GM18909 (cell line): ENCODE results near the gene TNRC6C.
A peak's percentile ranks its signal among the peaks of the same experiment; 100 is the strongest.

Experiments used
- ATAC-seq: cut with Tn5 transposase; IDR thresholded peaks from one replicate; pipeline ENCODE4 v1.9.1; 2021; ENCODE audit warnings: mild to moderate bottlenecking; ENCODE audit not compliant: unreplicated experiment, poor library complexity

TNRC6C gene

GRCh38 chr17:78007647-78008046 lies 49.1 kb downstream of the TNRC6C start:
- no peak for ATAC-seq

- ATAC-seq, result no peak
These were observed 52.3 kb downstream of the TNRC6C start for GRCh38 chr17:78010759-78011158.

GRCh38 chr17:78012428-78012827 lies 53.9 kb downstream of the TNRC6C start:
- no peak for ATAC-seq

DNA sequence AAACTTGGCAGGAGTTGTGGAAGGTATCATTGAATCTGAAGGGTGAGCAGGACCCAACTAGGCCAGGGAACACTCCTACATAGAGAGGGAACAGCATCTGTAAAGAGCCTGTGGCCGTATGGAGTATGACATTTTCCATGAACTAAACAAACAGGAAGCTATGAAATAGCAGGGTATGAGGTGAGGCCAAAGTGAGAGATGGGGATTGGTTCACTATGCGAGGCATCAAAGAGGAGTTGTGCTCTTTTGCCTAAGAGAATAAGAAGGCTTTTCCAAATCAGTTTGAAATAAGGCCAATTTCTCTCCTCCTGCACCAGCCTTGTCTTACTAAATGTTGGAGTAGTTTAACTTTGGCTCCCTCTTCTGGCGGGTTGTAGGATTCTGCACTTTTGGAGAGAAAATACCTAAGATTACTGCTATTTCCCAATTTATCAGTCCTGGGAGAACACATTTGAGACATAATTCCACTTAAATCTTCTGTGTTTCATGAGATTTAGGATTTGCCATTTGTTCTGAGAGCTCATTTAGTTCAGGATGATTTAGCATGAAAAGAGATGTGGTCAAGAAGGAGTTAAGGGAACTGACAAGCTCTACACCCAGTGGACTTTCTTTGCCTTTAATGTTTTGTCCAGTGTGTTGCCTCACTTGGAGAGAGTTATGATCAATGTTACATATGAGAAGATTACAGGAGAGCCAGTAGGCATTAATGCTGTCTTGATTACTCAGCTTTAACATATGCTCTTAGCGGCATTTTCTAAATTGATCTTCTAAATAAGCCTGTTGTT lies 55.4 kb downstream of the TNRC6C start:
- ATAC-seq, result no peak

DNA sequence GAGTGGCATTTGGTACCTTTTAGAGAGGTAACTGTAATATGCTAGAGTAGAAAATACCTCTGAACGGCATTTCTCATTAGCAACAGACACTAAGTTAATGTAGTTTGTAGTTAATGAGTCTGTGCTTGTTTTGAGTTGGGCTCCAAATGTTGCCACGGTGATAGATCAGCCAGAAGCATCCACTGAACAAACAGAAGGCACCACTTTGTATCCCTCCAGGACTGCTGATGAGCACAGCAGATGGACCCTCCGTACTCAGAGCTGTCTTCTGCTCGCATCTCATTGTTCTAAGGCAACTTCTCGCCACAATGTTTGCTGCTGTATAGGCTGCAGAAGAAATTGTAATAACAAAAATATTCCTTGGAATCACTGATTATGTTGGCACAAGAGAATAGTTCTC lies 56.1 kb downstream of the TNRC6C start:
- ATAC-seq, result no peak

DNA sequence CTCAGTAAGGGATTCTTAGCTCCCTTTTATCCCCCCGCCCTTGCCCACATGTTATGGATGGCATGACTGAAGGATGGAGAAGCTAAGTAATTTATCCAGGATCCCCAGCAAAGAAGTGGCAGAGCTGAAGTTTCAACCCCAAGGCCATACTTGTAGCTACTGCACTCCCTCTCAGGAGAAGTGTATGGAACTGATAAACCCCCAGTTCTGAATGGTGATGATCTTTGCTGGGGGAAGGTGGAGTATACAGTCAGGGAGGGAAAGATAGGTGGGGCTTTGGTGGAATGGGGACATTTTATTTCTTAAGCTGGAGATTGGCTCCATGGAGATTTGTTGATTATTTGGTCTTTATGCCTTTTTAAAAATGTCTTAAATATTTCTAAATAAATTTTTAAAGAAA lies 58.3 kb downstream of the TNRC6C start:
- no peak for ATAC-seq

GRCh38 chr17:78019367-78019975 lies 61.0 kb downstream of the TNRC6C start:
- no peak for ATAC-seq

- ATAC-seq, result peak; percentile 47
These were observed 61.6 kb downstream of the TNRC6C start for GRCh38 chr17:78019976-78020716.

GRCh38 chr17:78020717-78021108 lies 62.2 kb downstream of the TNRC6C start:
- ATAC-seq, result no peak

DNA sequence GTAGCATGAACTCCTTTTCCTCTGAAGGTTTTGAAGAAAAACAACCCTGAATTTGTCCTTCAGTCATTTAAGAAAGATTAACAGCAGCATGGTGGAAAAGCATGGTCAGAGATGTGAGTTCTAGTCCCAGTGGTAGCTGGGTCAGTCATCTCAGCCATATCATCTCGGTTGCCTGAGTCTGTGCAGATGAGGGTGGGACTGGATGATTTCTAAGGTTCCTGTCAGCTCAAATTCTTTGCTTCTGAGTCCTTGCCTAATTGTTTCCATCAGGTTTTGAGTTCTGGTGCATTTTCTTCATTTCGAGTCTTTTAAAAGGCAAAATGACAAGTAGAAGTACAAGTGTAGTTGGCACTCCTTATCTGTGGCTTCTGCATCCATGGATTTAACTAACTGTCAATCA lies 63.9 kb downstream of the TNRC6C start:
- ATAC-seq, result no peak

DNA sequence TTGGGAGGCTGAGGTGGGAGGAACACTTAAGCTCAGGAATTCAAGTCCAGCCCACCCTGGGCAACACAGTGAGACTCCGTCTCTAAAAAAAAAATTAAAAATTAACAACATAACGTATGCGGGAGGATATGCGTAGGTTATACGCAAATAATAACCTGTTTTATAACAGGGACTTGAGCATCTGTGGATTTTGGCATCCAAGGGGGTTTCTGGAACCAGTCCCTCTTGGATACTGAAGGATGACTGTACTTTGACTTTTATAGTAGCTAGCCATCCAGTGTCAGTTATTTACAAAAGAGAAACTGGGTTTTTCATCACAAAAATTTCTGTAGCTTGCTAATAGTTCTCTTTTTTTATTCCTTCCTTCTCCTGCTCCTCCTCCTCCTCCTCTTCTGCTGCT lies 64.5 kb downstream of the TNRC6C start:
- ATAC-seq, result no peak

DNA sequence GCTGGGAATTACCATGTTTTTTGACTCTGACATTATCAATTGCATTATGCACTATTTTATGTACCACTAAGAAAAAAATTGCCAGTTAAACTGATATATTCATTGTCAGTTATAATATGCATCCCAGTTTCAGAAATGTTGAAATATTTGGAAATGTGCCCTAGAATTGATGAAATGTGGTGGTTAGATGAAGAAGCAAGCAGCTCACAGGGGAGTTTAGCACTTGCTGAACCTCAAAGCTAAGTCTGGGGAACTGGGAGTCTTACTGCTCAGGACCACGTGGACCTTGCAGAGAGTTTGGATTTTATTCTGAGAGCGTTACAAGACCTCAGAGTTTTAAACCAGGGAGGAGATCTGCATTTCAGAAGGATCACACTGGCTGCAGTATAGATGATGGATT lies 67.9 kb downstream of the TNRC6C start:
- ATAC-seq, result no peak

- ATAC-seq, result no peak
These were observed 68.6 kb downstream of the TNRC6C start for GRCh38 chr17:78027121-78027520.

GRCh38 chr17:78029697-78030096 lies 71.2 kb downstream of the TNRC6C start:
- no peak for ATAC-seq

DNA sequence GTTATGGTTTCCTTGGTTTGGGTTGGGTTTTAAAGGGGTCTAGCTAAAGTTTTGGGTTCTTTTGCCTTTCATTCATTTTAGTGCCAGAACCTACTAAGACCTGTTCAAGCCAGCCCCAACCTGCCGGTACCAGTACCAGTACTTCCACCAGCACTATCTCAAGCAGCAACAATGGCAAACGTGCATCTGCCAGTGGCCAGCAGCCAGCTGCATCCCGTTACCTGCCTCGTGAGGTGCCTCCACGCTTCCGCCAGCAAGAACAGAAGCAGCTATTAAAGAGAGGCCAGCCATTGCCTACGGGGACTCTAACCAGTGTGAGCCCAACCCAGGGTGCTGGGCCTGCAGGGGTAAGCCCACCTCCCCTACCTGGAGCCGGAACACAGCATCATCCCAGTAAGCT lies 72.9 kb downstream of the TNRC6C start:
- no peak for ATAC-seq

DNA sequence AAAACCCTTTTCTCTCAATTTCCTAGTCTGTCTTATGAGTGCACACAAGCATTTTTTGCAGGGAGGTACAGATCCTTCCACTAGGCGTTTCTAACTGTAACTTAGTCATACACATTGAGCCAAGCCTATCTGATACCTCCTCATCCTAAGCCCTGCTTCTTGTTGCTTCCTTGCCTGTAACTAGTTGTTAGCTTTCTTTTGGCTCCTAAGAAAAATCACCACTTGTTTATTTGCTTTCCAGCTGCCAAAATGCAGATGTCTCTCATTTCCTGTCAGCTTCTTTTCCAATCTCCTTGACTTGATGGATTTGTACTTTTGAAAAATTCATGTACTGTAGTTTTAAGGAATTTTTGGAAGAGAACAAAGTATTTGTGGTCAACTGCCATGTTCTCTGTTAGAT lies 73.7 kb downstream of the TNRC6C start:
- ATAC-seq, result no peak

DNA sequence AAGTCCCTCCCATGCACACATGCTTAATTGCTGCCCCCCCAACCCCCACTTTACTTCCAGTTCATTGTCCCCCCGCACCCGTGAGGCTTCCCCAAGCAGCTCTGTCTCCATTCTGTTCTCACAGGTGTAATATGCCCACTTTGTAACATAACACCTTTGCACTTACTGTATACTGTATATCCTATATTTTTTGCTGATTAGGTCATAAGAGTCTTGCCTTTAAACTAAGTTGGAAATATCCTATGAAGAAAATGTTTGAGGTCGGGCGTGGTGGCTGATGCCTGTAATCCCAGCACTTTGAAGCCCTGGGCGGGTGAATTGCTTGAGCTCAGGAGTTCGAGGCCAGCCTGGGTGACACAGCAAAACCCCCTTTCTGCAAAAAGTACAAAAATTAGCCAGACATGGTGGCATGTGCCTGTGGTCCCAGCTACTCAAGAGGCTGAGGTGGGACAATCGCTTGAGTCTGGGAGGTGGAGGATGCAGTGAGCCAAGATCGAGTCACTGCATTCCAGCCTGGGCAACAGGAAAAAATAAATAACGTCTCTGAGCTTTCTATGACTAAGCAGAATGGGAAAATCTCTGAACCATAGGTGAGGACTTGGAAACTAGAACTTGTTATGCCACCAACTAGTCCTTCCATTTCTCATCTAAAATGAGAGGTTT lies 76.1 kb downstream of the TNRC6C start:
- no peak for ATAC-seq

DNA sequence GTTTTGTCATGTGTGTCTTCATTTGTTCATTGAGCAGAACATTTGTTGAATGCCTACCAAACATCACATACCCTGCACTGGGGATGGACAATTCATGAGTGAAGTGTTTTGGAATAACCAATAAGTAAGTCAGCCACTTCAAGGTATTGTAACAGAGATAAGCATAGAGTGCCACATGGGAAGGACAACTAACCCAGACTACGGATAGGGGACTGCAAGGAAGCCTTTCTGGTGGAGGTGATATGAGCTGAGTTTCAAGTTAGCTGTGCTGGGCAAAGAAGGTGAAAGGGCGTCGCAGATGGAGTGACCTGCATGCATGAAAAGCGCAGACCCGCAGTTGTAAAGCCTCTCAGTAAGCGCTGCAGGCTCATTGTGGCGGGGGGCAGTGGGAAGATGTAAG lies 78.8 kb downstream of the TNRC6C start:
- ATAC-seq, result no peak

- ATAC-seq, result no peak
These were observed 80.3 kb downstream of the TNRC6C start for GRCh38 chr17:78038748-78039288.

GRCh38 chr17:78039581-78039980 lies 81.1 kb downstream of the TNRC6C start:
- ATAC-seq, result no peak
